H1 (cell line): ENCODE measurements around the gene ARMC5.

ENCODE experiments used
- BCL11A ChIP-seq, 2 experiments: IDR thresholded peaks; one replicate each; pipeline ENCODE4 v1.6.1; 2011; ENCODE audit warnings: low read depth in 2 of 2, low read length in 2 of 2, mild to moderate bottlenecking in 2 of 2
- EZH2 ChIP-seq: fragments of 200-600 bp; sonication (generic); IDR thresholded peaks from 2 replicates; pipeline ENCODE4 v1.7.1; 2012; ENCODE audit warnings: low read depth, mild to moderate bottlenecking, moderate library complexity, low read length, inconsistent platforms; ENCODE audit not compliant: severe bottlenecking
- GABPA ChIP-seq: IDR thresholded peaks from 2 replicates; pipeline ENCODE4 v1.6.1; 2011; ENCODE audit warnings: mild to moderate bottlenecking, low read length, moderate library complexity, borderline replicate concordance; ENCODE audit not compliant: insufficient read depth
- MAFK ChIP-seq: IDR thresholded peaks from 2 replicates; pipeline ENCODE4 v1.6.1; 2012; ENCODE audit warnings: low read depth, mild to moderate bottlenecking, improper control_type of control experiment, low read length
- POLR2AphosphoS5 ChIP-seq: IDR thresholded peaks from 2 replicates; pipeline ENCODE4 v1.6.1; 2011; ENCODE audit warnings: low read depth, low read length
- TF ChIP-seq, protein P1 (sequence below), 3 experiments: IDR thresholded peaks; 1 replicate in 2 of 3; 2 replicates in 1 of 3; pipeline versions ENCODE4 v1.5.1 to v1.6.1; 2011; ENCODE audit warnings: low read length in 3 of 3, mild to moderate bottlenecking in 3 of 3, inconsistent platforms in 2 of 3, low read depth in 1 of 3, moderate library complexity in 1 of 3; ENCODE audit not compliant: insufficient read depth in 1 of 3; ENCODE audit errors: control extremely low read depth in 1 of 3

DNA sequence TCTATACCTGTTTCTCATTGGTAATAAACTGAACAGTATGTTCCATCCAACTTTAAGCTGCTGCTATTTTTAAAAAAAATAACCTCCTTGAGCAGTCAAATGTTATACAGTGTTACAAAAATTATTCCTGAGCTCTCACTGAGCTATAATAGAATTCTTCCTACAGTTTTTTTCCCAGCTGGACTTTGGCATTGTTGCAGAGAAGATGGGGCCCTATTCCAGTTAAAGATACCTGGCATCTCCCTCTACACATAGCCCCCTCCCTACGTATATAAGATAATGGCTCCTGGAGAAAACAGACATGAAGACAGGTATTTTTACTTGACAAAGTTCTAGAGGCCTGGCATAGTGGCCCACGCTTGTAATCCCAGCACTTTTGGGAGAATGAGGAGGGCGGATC, 29.5 kb upstream of the ARMC5 start:
- TF ChIP-seq MAFK = no peak
- TF ChIP-seq, protein P1, sequence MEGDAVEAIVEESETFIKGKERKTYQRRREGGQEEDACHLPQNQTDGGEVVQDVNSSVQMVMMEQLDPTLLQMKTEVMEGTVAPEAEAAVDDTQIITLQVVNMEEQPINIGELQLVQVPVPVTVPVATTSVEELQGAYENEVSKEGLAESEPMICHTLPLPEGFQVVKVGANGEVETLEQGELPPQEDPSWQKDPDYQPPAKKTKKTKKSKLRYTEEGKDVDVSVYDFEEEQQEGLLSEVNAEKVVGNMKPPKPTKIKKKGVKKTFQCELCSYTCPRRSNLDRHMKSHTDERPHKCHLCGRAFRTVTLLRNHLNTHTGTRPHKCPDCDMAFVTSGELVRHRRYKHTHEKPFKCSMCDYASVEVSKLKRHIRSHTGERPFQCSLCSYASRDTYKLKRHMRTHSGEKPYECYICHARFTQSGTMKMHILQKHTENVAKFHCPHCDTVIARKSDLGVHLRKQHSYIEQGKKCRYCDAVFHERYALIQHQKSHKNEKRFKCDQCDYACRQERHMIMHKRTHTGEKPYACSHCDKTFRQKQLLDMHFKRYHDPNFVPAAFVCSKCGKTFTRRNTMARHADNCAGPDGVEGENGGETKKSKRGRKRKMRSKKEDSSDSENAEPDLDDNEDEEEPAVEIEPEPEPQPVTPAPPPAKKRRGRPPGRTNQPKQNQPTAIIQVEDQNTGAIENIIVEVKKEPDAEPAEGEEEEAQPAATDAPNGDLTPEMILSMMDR (IDR thresholded peaks at IDR 0.05; ENCODE audit: control extremely low read depth in 1 of 3, insufficient read depth in 1 of 3, low read depth in 1 of 3, low read length in 3 of 3) = no peak
- no peak for TF ChIP-seq BCL11A (IDR thresholded peaks at IDR 0.05; ENCODE audit: low read depth in 2 of 2, low read length in 2 of 2)
- TF ChIP-seq POLR2AphosphoS5 = no peak
- TF ChIP-seq EZH2 = no peak
- no peak for TF ChIP-seq GABPA
